NK-92 treated with Interleukin-12 subunit alpha and Interleukin-12 subunit beta, amount 100 ng/mL, for 24 hours (cell line): Measurements from ENCODE around the gene NET1.

Source experiments
- DNase-seq: peaks from one replicate; lab custom pipeline; 2025; lab: John Stamatoyannopoulos, UW

Gene NET1

DNA sequence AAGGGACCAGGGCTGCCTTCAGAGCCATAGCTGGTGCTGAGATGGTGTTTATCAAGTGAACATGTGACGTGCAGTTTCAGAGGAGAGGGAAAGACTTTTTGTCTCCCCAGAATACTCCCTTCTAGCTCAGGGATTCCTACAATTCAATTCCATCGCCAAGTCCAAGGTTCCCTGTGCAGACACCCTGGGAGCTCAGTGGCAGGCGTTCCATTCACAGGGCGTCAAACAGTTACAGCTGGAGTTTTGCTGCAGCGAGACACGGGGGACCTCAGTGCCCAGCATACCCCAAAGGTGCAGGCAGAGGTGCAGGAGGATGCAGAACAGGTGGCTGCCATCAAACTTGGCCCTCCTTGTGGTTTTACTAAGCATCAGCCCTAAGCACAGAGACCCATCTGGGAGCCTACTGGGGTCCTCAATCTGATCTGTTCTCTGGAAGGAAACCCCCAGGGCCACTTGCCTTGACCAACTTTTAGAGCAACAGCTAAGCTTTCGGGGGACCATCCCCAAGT is 87.9 kb downstream of the NET1 start:
- no peak for DNase-seq

DNA sequence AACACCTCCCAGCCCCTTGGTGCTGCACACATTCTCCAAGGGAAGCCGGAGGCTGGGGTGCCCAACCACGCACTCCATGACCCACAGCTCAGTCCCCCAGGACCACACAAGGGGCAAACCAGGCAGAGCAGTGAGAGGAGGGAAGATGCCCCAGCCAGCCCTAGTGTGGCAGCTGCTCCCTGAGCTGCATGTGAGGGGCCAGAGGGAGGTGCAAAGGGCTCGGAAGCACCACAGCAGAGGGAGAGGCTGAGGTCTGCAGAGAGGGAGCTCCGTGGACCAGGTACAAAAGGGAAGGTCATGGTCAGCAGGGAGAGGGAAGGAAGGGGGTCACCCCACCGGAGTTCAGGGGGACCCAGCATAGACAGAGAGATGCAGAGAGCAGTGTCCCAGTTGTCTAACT is 88.6 kb downstream of the NET1 start:
- DNase-seq, result no peak

DNA sequence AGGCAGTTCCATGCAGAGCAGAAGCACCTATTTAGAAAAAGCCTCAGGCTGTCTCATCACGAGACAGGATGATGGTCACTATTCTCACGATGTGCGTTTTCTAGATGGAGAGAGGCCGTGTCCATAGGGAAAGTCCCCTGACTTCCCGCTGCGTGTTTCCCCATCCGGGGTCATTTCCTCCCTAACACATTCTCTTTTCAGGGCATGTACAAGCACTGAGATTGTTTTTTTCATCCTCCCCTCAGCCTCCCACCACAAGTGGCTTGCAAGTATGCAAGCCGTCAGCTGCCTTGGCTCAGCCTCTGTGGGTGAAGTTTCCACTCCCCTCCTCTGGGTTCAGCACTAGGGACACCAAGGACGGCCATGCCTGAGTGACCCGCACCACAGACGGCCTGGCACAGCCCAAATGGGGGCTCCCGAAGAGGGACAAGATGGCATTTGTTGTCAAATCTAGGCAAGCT is 89.7 kb downstream of the NET1 start:
- DNase-seq, result no peak

DNA sequence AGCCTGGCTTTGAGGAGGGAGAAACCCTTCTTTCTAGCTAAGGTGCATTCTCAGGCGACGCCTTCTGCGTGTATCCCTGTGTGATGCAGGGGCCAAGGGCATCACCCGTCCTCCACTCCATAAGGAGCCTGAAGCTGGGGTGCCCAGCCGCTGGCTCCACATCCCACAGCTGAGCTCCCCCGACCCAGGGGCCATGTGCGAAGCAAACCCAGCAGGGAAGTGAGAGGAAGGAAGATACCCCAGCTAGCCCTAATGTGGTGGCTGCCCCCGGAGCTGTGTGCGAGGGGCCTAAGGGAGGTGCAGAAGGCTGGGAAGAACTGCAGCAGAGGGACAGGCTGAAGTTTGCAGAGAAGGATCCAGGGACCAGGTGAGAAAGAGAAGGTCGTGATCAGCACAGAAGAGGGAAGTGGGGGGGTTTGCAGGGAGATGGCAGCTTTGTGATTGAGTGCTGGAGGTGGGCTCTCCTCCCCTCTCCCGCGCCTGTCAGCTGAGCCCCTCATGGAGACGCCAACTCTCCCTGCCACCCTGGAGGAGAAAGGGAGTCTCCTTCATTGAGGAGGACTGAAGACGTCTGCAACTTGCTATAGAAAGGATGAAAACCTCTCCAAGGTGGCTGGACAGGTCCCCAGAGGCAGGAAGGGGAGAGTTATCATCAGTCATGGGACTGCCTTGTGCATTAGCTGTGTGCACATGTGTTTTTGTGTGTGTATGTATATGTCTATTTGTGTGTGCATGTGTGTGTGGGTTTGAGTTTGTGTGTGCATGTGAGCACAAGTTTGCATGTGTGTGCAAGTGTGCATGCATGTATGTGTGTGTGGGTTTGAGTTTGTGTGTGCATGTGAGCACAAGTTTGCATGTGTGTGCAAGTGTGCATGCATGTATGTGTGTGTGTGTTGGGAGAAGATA is 90.5 kb downstream of the NET1 start:
- no peak for DNase-seq

GRCh38 chr10:5503477-5503835 is 91.1 kb downstream of the NET1 start:
- no peak for DNase-seq

GRCh38 chr10:5504146-5505072 is 92.1 kb downstream of the NET1 start:
- no peak for DNase-seq

DNA sequence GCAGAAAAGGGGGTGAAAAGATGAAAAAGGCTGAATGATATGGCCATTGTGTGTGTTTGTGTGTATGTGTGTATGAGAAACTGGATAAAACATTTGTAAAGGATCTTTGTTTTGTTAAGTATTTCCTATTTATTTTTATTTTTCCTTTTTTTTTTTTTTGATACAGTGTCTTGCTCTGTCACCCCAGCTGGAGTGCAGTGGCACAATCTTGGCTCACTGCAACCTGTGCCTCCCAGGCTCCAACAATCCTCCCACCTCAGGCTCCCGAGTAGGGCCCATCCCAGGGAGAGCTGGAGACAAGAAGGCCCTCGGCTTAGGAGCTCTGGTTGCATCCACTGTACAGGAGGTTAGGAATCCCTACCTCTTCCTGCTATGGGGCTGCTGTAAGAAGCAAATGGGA is 93.9 kb downstream of the NET1 start:
- no peak for DNase-seq

DNA sequence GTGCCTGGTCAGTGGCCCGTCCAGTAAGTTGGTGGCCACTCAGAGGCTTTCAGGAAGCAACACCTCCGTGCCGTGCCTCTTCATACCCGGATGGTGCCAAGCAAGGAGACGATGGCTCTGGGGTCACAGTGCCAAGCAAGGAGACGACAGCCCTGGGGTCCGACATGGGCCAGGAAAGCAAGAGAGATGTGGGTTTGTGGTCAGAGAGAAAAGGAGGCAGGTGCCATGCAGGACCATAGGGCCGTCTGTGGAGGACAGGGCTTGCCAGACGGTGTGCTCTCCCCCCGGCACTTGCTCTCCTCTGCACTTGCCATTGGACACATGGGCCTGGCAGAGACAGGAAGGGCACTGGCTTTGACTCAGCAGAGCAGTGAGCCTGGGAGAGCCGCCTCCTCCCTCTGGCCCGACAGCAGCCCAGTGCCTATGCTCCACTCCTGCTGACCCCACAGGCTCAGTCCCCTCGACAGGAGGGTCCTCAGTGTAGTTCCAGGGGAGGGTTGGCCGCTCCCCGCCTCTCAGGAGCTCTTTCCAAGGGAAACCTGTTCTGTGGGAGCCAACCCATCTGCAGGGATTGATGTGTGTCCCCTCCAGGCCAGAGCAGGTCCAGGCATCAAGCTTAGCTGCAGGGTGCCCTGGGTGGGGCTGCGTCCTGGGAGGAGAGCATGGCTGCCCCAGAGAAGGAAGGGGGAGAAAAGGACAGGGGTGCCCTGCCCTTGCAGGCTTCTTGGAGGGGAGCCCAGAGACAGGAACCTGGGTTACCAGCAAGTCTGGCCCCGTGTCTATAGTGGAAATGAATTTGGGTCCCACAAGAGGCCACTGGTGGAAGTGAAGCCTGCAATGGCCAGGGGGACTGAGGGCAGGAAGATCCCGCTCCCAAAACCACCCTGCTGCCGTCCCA is 94.6 kb downstream of the NET1 start:
- DNase-seq, result no peak

GRCh38 chr10:5507649-5508131 is 95.3 kb downstream of the NET1 start:
- DNase-seq, result no peak

- DNase-seq, result no peak
Observed at GRCh38 chr10:5508161-5508604, 95.8 kb downstream of the NET1 start.
